HG03196 (cell line): ENCODE results near the gene NEDD4L.

Source experiments
- ATAC-seq: cut with Tn5 transposase; IDR thresholded peaks from one replicate; pipeline ENCODE4 v1.9.1; 2021; ENCODE audit not compliant: unreplicated experiment

NEDD4L gene

GRCh38 chr18:58390399-58390798 is 346.4 kb downstream of the NEDD4L start:
- ATAC-seq, result no peak

GRCh38 chr18:58391231-58391825 is 347.3 kb downstream of the NEDD4L start:
- ATAC-seq, result no peak

- ATAC-seq, result no peak
Measured at GRCh38 chr18:58391932-58392323, 347.9 kb downstream of the NEDD4L start.

GRCh38 chr18:58392324-58393000 is 348.4 kb downstream of the NEDD4L start:
- no peak for ATAC-seq

- ATAC-seq, result no peak
Measured at GRCh38 chr18:58393295-58393694, 349.3 kb downstream of the NEDD4L start.

GRCh38 chr18:58394046-58394445 is 350.0 kb downstream of the NEDD4L start:
- ATAC-seq, result no peak

- ATAC-seq, result no peak
Measured at GRCh38 chr18:58394602-58395425, 350.8 kb downstream of the NEDD4L start.

- ATAC-seq, result no peak
Measured at GRCh38 chr18:58396144-58396543, 352.1 kb downstream of the NEDD4L start.

- ATAC-seq, result no peak
Measured at GRCh38 chr18:58396966-58397365, 352.9 kb downstream of the NEDD4L start.

- ATAC-seq, result no peak
Measured at GRCh38 chr18:58397385-58398132, 353.5 kb downstream of the NEDD4L start.

GRCh38 chr18:58398648-58399398 is 354.8 kb downstream of the NEDD4L start:
- no peak for ATAC-seq

- no peak for ATAC-seq
Measured at GRCh38 chr18:58400331-58400870, 356.4 kb downstream of the NEDD4L start.

GRCh38 chr18:58401191-58401590 is 357.2 kb downstream of the NEDD4L start:
- no peak for ATAC-seq

- ATAC-seq, result no peak
Measured at GRCh38 chr18:58402247-58402646, 358.2 kb downstream of the NEDD4L start.

GRCh38 chr18:58402951-58403702 is 359.1 kb downstream of the NEDD4L start:
- no peak for ATAC-seq

- no peak for ATAC-seq
Measured at GRCh38 chr18:58403799-58404455, 359.9 kb downstream of the NEDD4L start.

GRCh38 chr18:58405107-58405898 is 361.3 kb downstream of the NEDD4L start:
- no peak for ATAC-seq

GRCh38 chr18:58407263-58407648 is 363.2 kb downstream of the NEDD4L start:
- no peak for ATAC-seq
